Natural killer cell (primary cell): ENCODE results near the gene LYRM4. TPM values are rescaled to one million over a fixed set of nuclear protein-coding genes. Genes with fewer than 3 reads are reported as not detected.

Experiments used
- ATAC-seq, 3 donors: fragments of 150-1000 bp in 2 of 3; fragments of 200-7000 bp in 1 of 3; cut with Tn5 transposase; 1 replicate in 1 of 3; 2 replicates in 2 of 3; pipeline ENCODE4 v1.10.0; 2021; ENCODE audit warnings: mild to moderate bottlenecking in 2 of 3, moderate library complexity in 2 of 3
- DNase-seq, 2 donors: peaks; one replicate each; pipeline versions ENCODE4 v3.0.0 to v3.0.0-alpha.2; 2013 to 2021; ENCODE audit warnings: mixed read lengths in 1 of 2
- H3K27ac ChIP-seq: one replicate; pipeline ENCODE4 v1.5.1; 2013; ENCODE audit warnings: mild to moderate bottlenecking, low read length
- H3K27me3 ChIP-seq: one replicate; pipeline ENCODE4 v1.6.1; 2013; ENCODE audit warnings: low read length; ENCODE audit not compliant: control insufficient read depth, insufficient read depth
- H3K36me3 ChIP-seq: one replicate; pipeline ENCODE4 v1.6.1; 2013; ENCODE audit warnings: low read length; ENCODE audit not compliant: control insufficient read depth, insufficient read depth
- H3K4me1 ChIP-seq: one replicate; pipeline ENCODE4 v1.6.1; 2013; ENCODE audit warnings: low read length; ENCODE audit not compliant: control insufficient read depth, insufficient read depth
- H3K4me3 ChIP-seq: one replicate; pipeline ENCODE4 v1.5.1; 2013; ENCODE audit warnings: low read length
- H3K9me3 ChIP-seq: one replicate; pipeline ENCODE4 v1.6.1; 2013; ENCODE audit warnings: low read length; ENCODE audit not compliant: control insufficient read depth, insufficient read depth
- H3K27ac Mint-ChIP-seq, 2 donors: one replicate each; pipeline ENCODE4 v1.8.0; 2022; ENCODE audit warnings: mild to moderate bottlenecking in 2 of 2, mixed read lengths in 2 of 2, moderate library complexity in 1 of 2
- H3K27me3 Mint-ChIP-seq, 2 donors: one replicate each; pipeline ENCODE4 v1.8.0; 2022; ENCODE audit warnings: low read depth in 2 of 2, mixed read lengths in 2 of 2
- H3K36me3 Mint-ChIP-seq: one replicate; pipeline ENCODE4 v1.8.0; 2022; ENCODE audit warnings: mixed read lengths
- H3K4me1 Mint-ChIP-seq, 2 donors: one replicate each; pipeline ENCODE4 v1.8.0; 2022; ENCODE audit warnings: mixed read lengths in 2 of 2
- H3K4me3 Mint-ChIP-seq: one replicate; pipeline ENCODE4 v1.8.0; 2022; ENCODE audit warnings: mild to moderate bottlenecking, moderate library complexity, mixed read lengths
- H3K9me3 Mint-ChIP-seq, 2 donors: one replicate each; pipeline ENCODE4 v1.8.0; 2022; ENCODE audit warnings: mixed read lengths in 2 of 2
- WGBS: methylation state at CpG from one replicate; pipeline ENCODE4 v1.1.7; 2013; ENCODE audit warnings: missing lambda C conversion rate; ENCODE audit not compliant: insufficient coverage; 5-methylcytosine and 5-hydroxymethylcytosine counted together
- intact Hi-C: fragments of 100-400 bp; cut with micrococcal nuclease; formaldehyde crosslinking; loops from one replicate; pipeline ENCODE4 v1.14.2; 2022
- total RNA-seq, 4 donors: library from RNA; stranded (reverse); fragments of 120-200 nt in 1 of 4; gene quantifications; one replicate each; pipeline versions ENCODE4 v1.2.3 to v1.2.4, GENCODE V29; 2013 to 2022
- TF ChIP-seq, protein P1 (sequence below): fragments of 200-600 bp; IDR thresholded peaks from one replicate; pipeline ENCODE4 v1.8.0; 2022; ENCODE audit warnings: antibody characterized with exemption

The LYRM4 gene
- 10 to 100 TPM in 2 of 3 donors, 1 to 10 TPM in 1; 9.1 to 11.4 (median 11.1) TPM for total RNA-seq
- 21.6 TPM for total RNA-seq (2013)

DNA sequence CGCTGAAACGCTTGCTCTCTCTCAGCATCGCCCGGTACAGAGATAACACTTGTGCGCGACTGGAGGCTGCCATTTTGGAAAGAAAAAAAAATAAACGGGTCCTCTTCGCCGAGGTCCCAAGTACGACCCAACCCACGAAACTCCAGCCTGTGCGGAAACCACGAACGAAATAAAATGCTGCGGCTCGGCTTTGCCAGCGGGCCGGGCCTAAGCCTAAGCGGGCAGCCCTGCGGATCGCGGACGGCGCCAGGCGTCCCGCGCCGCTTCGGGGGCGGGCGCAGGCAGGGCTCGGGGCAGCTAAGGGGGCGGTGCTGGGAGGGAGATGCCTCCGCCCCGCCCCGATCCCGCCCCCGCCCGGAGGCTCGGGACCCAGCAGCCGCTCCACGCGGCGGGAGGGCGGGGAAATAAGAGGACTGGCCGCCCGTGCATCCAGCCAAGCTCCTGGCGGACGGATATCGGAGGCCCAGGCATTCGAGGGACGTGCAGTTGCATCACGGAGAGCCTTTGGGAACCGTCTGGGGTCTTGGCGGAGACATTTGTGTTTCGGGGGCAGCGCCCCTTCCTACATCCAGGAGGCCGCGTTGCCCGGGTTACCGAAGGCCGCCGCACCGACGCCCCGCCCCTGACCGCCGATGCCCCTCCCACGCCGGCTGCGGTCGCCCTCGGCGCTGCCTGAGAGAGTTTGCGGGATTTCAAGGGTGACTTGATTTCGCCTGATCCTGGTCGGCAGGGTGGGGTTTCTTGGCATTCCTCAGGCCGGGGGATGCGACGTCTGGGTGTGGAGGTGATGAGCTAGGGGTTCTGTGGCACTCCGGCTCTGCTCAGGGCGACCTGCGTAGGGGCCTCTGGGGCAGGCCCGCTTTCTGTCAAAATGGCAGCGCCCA lies at the start of gene LYRM4, which contains the start of gene FARS2:
Gene LYRM4, minus strand, starts transcription at position 290 of the 884 bp plus-strand sequence. Its CDS starts 217 bp downstream, at position 73.
Gene FARS2, plus strand, starts transcription at position 853 of the 884 bp plus-strand sequence.
- H3K27me3 ChIP-seq = no peaks in the 10 kb centered on the region
- peak; percentile 81 to 95 (median 84) for ATAC-seq
- under 1% methylated on average over 85 of the region's 85 CpGs for WGBS
- H3K4me1 ChIP-seq = peaks cover 14% of the 10 kb centered on the region
- Mint-ChIP-seq H3K4me3 (peak within 1 kb of the TSS; percentile 98), H3K27me3 (no peaks in the 10 kb centered on the region), H3K9me3 (no peaks in the 10 kb centered on the region), H3K27ac (peak within 1 kb of the TSS; percentile 99 to 100), H3K4me1 (peaks cover 19 to 22% of the 10 kb centered on the region in 2 donors), H3K36me3 (no peaks in the 10 kb centered on the region)
- H3K36me3 ChIP-seq = no peaks in the 10 kb centered on the region
- H3K27ac ChIP-seq = peak within 1 kb of the TSS; percentile 86
- intact Hi-C loops = loop anchor here (2.0 kb wide), 1 partner anchor 258 kb away; no protein-coding TSS in a partner anchor
- DNase-seq = peak; percentile 95
- TF ChIP-seq, protein P1, sequence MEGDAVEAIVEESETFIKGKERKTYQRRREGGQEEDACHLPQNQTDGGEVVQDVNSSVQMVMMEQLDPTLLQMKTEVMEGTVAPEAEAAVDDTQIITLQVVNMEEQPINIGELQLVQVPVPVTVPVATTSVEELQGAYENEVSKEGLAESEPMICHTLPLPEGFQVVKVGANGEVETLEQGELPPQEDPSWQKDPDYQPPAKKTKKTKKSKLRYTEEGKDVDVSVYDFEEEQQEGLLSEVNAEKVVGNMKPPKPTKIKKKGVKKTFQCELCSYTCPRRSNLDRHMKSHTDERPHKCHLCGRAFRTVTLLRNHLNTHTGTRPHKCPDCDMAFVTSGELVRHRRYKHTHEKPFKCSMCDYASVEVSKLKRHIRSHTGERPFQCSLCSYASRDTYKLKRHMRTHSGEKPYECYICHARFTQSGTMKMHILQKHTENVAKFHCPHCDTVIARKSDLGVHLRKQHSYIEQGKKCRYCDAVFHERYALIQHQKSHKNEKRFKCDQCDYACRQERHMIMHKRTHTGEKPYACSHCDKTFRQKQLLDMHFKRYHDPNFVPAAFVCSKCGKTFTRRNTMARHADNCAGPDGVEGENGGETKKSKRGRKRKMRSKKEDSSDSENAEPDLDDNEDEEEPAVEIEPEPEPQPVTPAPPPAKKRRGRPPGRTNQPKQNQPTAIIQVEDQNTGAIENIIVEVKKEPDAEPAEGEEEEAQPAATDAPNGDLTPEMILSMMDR = peak; percentile 63
- no peaks in the 10 kb centered on the region for H3K9me3 ChIP-seq
- H3K4me3 ChIP-seq = peak within 1 kb of the TSS; percentile 76

DNA sequence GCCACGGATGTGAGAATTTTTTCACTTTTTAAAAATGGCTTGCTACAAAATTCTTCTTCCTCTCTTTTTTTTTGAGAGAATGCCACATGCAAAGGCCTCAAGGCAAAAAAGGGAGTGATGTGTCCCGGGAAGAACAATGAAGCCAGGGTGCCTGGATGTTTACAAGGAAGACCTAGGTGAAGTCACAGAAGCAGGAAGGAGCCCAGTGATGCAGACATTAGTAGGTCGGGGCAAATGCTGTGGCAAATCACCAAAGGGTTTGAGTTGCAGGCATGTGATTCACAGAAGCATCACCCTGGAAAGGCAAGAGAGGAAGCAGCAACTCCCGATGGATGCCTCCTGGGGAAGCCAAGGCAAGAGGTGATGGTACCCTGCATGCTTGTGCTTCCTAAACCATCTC lies 47.3 kb upstream of the LYRM4 start:
- H3K27ac Mint-ChIP-seq = no peak overlapping the region
- H3K4me3 Mint-ChIP-seq = no peak overlapping the region
- TF ChIP-seq, protein P1 = no peak
- H3K4me1 Mint-ChIP-seq = peaks cover 13 to 47% of the 10 kb centered on the region in 2 donors
- H3K27me3 Mint-ChIP-seq = no peaks in the 10 kb centered on the region
- Histone ChIP-seq H3K9me3 (no peaks in the 10 kb centered on the region), H3K36me3 (no peaks in the 10 kb centered on the region), H3K4me3 (no peak overlapping the region), H3K4me1 (peaks cover 4% of the 10 kb centered on the region), H3K27ac (no peak overlapping the region), H3K27me3 (no peaks in the 10 kb centered on the region)
- no peaks in the 10 kb centered on the region for H3K36me3 Mint-ChIP-seq
- 92% methylated on average over 3 of the region's 4 CpGs for WGBS
- ATAC-seq = no peak
- DNase-seq = no peak
- no peaks in the 10 kb centered on the region for H3K9me3 Mint-ChIP-seq
- intact Hi-C loops = no loop called here

DNA sequence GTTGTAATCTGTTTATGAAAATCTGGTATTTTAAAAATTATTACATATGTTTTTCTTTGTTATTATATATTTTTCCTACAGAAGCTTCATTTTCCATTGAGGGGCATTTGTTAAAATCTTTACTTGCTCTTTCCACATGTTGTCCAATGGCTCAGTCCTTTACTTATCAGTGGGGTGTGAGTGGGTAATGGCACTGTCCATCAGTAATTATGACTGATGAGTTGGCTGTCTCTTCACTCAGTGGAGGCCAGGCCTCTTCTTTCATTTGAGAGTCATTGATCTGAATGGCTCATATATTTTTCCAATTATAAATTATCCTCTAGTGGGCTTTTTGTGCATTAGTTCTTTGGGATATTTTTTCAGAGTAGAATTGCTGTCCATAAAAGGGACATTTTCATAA lies 46.3 kb upstream of the LYRM4 start:
- Histone ChIP-seq H3K36me3 (no peaks in the 10 kb centered on the region), H3K27me3 (no peaks in the 10 kb centered on the region), H3K4me3 (no peak overlapping the region), H3K27ac (no peak overlapping the region), H3K4me1 (peaks cover 14% of the 10 kb centered on the region), H3K9me3 (no peaks in the 10 kb centered on the region)
- Mint-ChIP-seq H3K27ac (no peak overlapping the region), H3K9me3 (no peaks in the 10 kb centered on the region), H3K4me1 (peaks cover 16 to 46% of the 10 kb centered on the region in 2 donors), H3K27me3 (no peaks in the 10 kb centered on the region), H3K36me3 (no peaks in the 10 kb centered on the region), H3K4me3 (no peak overlapping the region)
- ATAC-seq (no peak), DNase-seq (no peak)
- TF ChIP-seq, protein P1 = no peak
- intact Hi-C loops = no loop called here
